Skeletal muscle cell (primary cell): ENCODE data around the gene BATF3.
"Not testable (repeated sequence)": the region's sequence is repeated elsewhere in the genome, so short reads cannot be mapped to it uniquely, and the experiment has no call there.

Experiments
- DNase-seq: peaks from one replicate; pipeline ENCODE4 v3.0.0-alpha.2; 2010; ENCODE audit warnings: low read depth
- H3K4me3 ChIP-seq: 2 replicates; pipeline ENCODE4 v1.5.1; 2011; ENCODE audit warnings: low read depth, mild to moderate bottlenecking, control low read depth, low read length, moderate library complexity

BATF3 gene

GRCh38 chr1:212712451-212713303, 13.0 kb upstream of the BATF3 start:
- no peak for DNase-seq
- no peak overlapping the region for H3K4me3 ChIP-seq

GRCh38 chr1:212711974-212712373, 12.3 kb upstream of the BATF3 start:
- not testable (repeated sequence) for H3K4me3 ChIP-seq, DNase-seq

GRCh38 chr1:212710566-212710965, 10.9 kb upstream of the BATF3 start:
- no peak overlapping the region for H3K4me3 ChIP-seq

GRCh38 chr1:212703991-212704564, 4.4 kb upstream of the BATF3 start:
- no peak overlapping the region for H3K4me3 ChIP-seq
- no peak for DNase-seq

More at GRCh38 chr1:212710566-212710965, 10.9 kb upstream of the BATF3 start:
- no peak for DNase-seq

- DNase-seq = no peak
- H3K4me3 ChIP-seq = no peak overlapping the region
These were observed 3.0 kb upstream of the BATF3 start for GRCh38 chr1:212702672-212703071.

GRCh38 chr1:212701910-212702309, 2.3 kb upstream of the BATF3 start:
- no peak overlapping the region for H3K4me3 ChIP-seq

GRCh38 chr1:212700892-212701819, 1.5 kb upstream of the BATF3 start:
- no peak for DNase-seq
- peak overlapping the region; percentile 59 for H3K4me3 ChIP-seq

More at GRCh38 chr1:212701910-212702309, 2.3 kb upstream of the BATF3 start:
- no peak for DNase-seq

GRCh38 chr1:212700223-212700891, 717 bp upstream of the BATF3 start:
- DNase-seq = no peak
- peak overlapping the region; percentile 59 for H3K4me3 ChIP-seq

- no peak for DNase-seq
- H3K4me3 ChIP-seq = peak overlapping the region; percentile 59
These were observed 476 bp downstream of the BATF3 start for GRCh38 chr1:212699104-212699624.

- no peak for DNase-seq
- peak overlapping the region; percentile 59 for H3K4me3 ChIP-seq
These were observed 1.1 kb downstream of the BATF3 start for GRCh38 chr1:212698467-212699103.

GRCh38 chr1:212696721-212697331, 2.8 kb downstream of the BATF3 start:
- no peak for DNase-seq
- H3K4me3 ChIP-seq = no peak overlapping the region

- peak; percentile 31 for DNase-seq
- H3K4me3 ChIP-seq = no peak overlapping the region
These were observed 6.6 kb downstream of the BATF3 start for GRCh38 chr1:212692774-212693644.

- H3K4me3 ChIP-seq = no peak overlapping the region
- no peak for DNase-seq
These were observed 8.0 kb downstream of the BATF3 start for GRCh38 chr1:212691561-212692071.

- DNase-seq = no peak
- no peak overlapping the region for H3K4me3 ChIP-seq
These were observed 8.7 kb downstream of the BATF3 start for GRCh38 chr1:212690816-212691403.

GRCh38 chr1:212689758-212690529, 9.7 kb downstream of the BATF3 start:
- H3K4me3 ChIP-seq = no peak overlapping the region
- DNase-seq = no peak

GRCh38 chr1:212689196-212689725, 10.4 kb downstream of the BATF3 start:
- no peak overlapping the region for H3K4me3 ChIP-seq
- DNase-seq = no peak
